LNCaP clone FGC (cell line): Measurements from ENCODE around the gene SP5.

Experiments
- DNase-seq: peaks from one replicate; pipeline ENCODE4 v3.0.0-alpha.2; 2011; ENCODE audit warnings: low read depth
- H3K4me3 ChIP-seq: 2 replicates; pipeline ENCODE4 v1.5.1; 2011; ENCODE audit warnings: mild to moderate bottlenecking, low read depth, low read length, control low read depth
- TF ChIP-seq, protein P1 (sequence below): IDR thresholded peaks from 2 replicates; pipeline ENCODE4 v1.5.1; 2012; ENCODE audit warnings: mild to moderate bottlenecking; ENCODE audit not compliant: control insufficient read depth, insufficient read depth; ENCODE audit errors: extremely low read depth

The SP5 gene

DNA sequence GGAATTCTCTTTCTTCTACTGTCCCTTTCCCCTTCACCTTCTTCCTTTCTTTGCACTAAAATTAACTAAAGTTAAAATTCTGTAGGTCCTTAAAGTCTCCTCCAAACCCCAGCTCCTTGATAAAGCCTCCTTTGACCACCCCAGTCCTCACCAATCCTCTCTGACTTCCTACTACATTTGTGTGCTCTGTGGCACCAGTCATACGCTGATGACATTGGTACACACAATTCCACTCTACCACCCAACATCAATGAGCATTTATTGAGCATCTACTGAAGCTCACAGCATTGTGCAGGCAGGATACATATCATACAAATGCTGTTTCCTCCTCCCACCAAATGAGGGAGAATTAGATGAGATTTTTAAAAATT, 4.5 kb upstream of the SP5 start:
- H3K4me3 ChIP-seq: no peak overlapping the region
- DNase-seq: no peak
- TF ChIP-seq, protein P1, sequence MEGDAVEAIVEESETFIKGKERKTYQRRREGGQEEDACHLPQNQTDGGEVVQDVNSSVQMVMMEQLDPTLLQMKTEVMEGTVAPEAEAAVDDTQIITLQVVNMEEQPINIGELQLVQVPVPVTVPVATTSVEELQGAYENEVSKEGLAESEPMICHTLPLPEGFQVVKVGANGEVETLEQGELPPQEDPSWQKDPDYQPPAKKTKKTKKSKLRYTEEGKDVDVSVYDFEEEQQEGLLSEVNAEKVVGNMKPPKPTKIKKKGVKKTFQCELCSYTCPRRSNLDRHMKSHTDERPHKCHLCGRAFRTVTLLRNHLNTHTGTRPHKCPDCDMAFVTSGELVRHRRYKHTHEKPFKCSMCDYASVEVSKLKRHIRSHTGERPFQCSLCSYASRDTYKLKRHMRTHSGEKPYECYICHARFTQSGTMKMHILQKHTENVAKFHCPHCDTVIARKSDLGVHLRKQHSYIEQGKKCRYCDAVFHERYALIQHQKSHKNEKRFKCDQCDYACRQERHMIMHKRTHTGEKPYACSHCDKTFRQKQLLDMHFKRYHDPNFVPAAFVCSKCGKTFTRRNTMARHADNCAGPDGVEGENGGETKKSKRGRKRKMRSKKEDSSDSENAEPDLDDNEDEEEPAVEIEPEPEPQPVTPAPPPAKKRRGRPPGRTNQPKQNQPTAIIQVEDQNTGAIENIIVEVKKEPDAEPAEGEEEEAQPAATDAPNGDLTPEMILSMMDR: no peak

DNA sequence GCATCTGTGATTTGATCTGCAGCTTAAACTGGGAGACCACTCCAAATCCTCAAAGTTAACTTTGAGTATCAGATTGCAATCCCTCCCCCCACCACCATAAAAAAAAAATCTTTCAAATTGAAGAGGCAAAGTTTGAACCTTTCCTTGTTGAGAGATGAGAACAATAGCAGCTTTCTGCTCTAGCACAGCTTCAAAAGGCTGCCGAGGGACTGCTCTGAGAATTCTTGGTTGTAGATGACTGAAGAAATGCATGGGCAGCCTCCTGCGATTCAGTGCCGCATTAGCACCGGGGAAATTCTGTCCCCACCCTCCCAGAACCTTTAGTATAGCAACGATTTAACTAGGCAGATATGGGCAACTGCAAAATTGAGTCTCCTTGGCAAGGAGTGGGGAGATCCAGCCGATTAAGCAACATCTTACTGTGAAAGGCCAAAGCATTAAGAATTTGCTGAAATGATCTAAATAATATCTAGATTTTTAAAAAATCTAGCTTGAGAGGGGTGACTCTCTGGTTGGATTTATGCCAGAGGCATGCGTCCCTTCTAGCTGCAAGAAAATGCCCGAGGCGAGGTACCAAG, 3.9 kb upstream of the SP5 start:
- no peak overlapping the region for H3K4me3 ChIP-seq
- DNase-seq: no peak
- TF ChIP-seq, protein P1: no peak

DNA sequence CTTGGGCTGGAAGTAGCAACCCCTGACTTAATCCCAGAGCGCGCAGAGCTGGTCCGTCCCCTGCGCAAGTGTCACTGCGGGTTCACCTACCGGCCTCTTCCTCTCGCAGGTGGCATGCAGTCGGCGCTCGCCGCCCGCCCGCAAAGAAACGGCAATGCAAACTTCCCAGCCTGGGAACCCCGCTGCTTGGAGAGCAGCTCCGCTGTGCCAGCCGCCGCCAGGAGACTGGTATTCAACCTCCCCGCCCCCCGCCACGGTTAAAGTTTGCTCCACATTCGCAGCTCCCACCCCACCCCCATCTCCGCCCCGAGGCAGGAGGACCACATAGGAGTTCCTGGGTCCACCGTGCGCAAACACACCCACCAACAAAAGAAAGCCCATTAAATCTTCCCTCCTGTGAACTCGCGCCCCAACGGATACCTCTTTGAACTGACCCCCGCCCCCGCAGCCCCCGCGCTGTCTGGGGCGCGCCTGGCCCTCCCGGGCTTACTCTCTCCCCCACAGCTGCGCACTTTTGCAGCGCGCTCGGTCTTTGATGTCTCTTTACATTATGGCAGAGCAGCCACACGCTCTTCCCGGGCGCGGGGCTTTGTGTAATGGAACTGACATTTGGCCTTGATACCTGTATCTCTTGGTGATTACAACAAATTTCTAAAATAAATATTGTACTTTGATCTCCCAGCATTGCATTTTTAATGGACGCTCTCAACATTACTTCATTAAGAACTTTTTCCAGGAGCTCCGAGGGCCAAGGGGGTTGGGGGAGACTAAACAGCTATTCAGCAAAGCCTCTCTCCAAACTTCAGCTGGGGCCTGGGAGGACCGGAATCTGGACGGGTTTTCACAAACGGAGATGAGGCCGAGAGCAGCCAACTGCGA, 3.1 kb upstream of the SP5 start:
- TF ChIP-seq, protein P1: no peak
- no peak overlapping the region for H3K4me3 ChIP-seq
- DNase-seq: no peak

DNA sequence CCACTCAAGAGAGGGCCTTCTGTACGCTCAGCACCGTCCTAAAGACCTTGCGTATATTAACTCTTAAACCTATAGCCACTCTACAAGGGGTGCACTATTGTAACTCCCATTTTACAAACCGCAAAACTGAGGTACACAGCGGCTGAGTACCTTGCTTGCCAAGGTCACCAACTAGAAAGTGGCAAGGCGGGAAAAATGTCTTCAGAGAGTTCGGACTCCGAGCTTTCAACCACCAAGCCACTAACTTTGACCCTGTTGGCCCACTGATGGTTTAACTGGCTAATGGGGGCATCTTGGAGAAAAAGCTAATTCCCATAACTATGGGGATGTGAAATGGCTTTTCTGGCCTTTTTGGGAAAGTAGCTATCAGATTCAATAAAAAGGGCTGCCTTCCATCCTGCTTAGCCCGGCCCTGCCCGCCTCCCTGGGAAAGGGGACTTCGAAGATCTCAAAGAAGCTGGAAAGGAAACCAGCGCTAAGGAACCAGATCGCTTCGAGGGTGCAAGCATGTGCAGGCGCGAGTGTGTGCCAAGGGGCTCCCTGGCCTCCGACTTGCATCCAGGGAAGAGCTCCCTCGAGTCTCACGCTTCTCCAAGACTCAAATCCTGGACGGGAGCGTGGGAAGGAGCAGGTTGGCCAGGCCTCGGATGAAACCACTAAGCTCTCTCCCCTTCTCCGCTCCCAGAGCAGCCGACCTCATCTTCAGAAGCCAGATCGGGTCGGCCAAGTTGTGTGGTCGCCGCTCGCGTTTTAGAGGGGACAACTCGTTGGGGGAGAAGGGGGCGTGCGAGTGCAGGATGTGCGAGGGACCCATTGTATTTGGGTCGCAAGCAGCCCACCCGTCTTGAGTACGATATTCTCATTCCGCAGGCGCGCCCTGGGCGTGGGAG, 2.2 kb upstream of the SP5 start:
- no peak for DNase-seq
- TF ChIP-seq, protein P1: no peak
- no peak overlapping the region for H3K4me3 ChIP-seq

DNA sequence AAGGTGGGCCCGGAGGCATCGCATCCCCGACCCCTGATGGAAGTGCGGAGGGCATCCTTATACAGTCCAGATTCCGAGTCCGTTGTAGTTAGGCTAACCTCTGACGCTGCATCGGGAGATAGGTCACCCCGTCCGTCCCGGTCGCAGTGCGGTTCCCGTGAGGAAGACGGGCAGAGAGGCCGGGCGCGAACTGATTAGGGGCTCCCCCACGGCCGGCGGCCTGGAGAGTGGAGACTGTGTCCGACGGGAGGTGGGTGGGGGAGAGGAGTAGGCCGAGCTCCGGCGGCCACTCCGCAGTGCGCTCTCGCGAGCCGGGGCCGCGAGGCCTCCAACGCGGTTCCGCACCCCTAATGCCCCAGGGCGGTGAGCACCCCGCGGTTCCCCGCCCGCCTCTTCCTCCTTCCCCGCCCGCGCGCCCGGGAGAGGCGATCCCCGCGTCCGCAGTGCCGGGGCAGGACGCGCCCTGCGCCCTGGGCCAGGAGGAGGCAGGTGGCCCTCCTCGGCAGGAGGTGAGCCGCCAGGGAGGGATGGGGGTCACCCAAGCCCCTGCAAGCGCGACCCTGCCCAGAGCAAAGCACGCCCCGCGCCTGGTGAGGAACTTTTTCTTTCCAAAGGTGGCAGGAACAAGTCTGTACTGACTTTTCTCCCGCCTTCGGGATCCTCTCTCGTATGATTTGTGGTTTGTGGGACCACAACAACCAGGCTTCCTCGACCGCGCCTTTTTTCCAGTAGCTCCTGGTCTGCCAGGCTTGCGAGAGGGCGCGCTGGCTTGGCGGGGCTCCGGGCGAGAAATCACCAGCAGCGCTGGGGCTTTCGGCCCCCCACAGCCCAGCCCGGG, 1.4 kb upstream of the SP5 start:
- peak overlapping the region; percentile 48; the same call in 1 of the 2 replicates for H3K4me3 ChIP-seq
- DNase-seq: no peak
- TF ChIP-seq, protein P1: no peak
